Ovary (tissue), 9 donors: ENCODE results near the gene APEH. TPM values are rescaled to one million over a fixed set of nuclear protein-coding genes. Genes with fewer than 3 reads are reported as not detected.

Source experiments
- DNase-seq, 5 donors: peaks; one replicate each; pipeline ENCODE4 v3.0.0-alpha.2; 2019 to 2020
- H3K27ac ChIP-seq, 2 donors: fragments of 200-600 bp; one replicate each; pipeline versions ENCODE4 v1.5.1 to v1.8.0; 2019 to 2022
- H3K27me3 ChIP-seq: fragments of 200-600 bp; one replicate; pipeline ENCODE4 v1.8.0; 2022
- H3K36me3 ChIP-seq: fragments of 200-600 bp; sonication (generic); one replicate; pipeline ENCODE4 v1.5.1; 2019
- H3K4me1 ChIP-seq: one replicate; pipeline ENCODE4 v1.8.1; 2013; ENCODE audit warnings: mild to moderate bottlenecking, moderate library complexity; ENCODE audit not compliant: insufficient read depth
- H3K4me3 ChIP-seq: fragments of 200-600 bp; sonication (generic); one replicate; pipeline ENCODE4 v1.5.1; 2017
- H3K9me3 ChIP-seq, 2 donors: fragments of 200-600 bp in 1 of 2; sonication (generic) in 1 of 2; one replicate each; pipeline versions ENCODE4 v1.5.1 to v1.8.1; 2013 to 2019; ENCODE audit warnings: mild to moderate bottlenecking in 1 of 2, moderate library complexity in 1 of 2
- EP300 ChIP-seq: sonication (generic); formaldehyde crosslinking; IDR thresholded peaks from one replicate; pipeline ENCODE4 v1.6.1; 2017; ENCODE audit warnings: antibody characterized with exemption
- POLR2A ChIP-seq: fragments of 450-650 bp; IDR thresholded peaks from one replicate; pipeline ENCODE4 v1.6.1; 2017; ENCODE audit warnings: antibody characterized with exemption, mild to moderate bottlenecking, moderate library complexity
- WGBS, 3 donors: extraction: QIAGEN DNeasy Blood & Tissue Kit in 1 of 3; methylation state at CpG; one replicate each; pipeline versions ENCODE4 v1.1.5 to v1.1.7; 2013 to 2017; 5-methylcytosine and 5-hydroxymethylcytosine counted together
- intact Hi-C, 4 donors: fragments of 100-400 bp; cut with DNase I; formaldehyde crosslinking; loops; one replicate each; pipeline versions ENCODE4 v1.11.0 to v1.15.1; 2022 to 2023
- polyA plus RNA-seq, 2 donors: library from polyadenylated mRNA; stranded (reverse); fragments of 200-250 nt in 1 of 2; fragments of 350-450 nt in 1 of 2; fragmentation: Illumina TruSeq in 1 of 2; extraction: RNeasy Lipid Tissue Mini Kit (QIAGEN cat#74804) in 1 of 2; gene quantifications; one replicate each; pipeline ENCODE4 v1.2.3, GENCODE V29; 2013 to 2014
- total RNA-seq, 7 donors: library from RNA; depleted of rRNA in 2 of 7; stranded (reverse); fragments of >200 nt in 2 of 7; fragmentation: NEBNext Ultra II Directional in 3 of 7; extraction: Animal tissue kit (Norgen Biotek cat#: 25700) in 3 of 7; gene quantifications; one replicate each; pipeline versions ENCODE4 v1.1.0 to v1.2.4, GENCODE V29; 2016 to 2023
- TF ChIP-seq, protein P1 (sequence below), 3 donors: fragments of 450-650 bp in 2 of 3; fragments of 200-600 bp in 1 of 3; IDR thresholded peaks; one replicate each; pipeline versions ENCODE4 v1.5.1 to v1.8.0; 2016 to 2022; ENCODE audit warnings: antibody characterized with exemption in 3 of 3, mild to moderate bottlenecking in 1 of 3
- donor health status: DM: no; HTN: no; CAD: no; lungs with moderate emphysema.
- donor health status: DM: no; HTN: no; CAD: no.
- donor health status: Bipolar disorder and iron deficiency.
- donor health status: DM: yes; HTN: yes; CAD: no.
- donor health status: DM: no; HTN: no; CAD: no.
- donor health status: DM: yes; HTN: yes; CAD: no.

The APEH gene
- total and polyA plus RNA-seq, 9 donors, result 33.7 to 90.9 (median 60.6) TPM

DNA sequence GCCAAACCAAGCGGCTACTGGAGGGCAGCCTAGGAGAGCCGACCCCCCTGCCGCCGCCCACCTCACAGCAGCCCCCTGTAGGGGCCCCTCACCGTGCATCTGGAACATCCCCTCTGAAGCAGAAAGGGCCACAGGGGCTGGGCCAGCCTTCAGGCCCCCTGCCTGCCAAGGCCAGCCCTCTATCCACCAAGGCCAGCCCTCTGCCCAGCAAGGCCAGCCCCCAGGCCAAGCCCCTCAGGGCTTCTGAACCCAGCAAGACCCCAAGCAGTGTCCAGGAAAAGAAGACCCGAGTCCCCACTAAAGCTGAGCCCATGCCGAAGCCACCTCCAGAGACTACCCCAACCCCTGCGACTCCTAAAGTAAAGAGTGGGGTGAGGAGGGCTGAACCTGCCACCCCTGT, 23.5 kb upstream of the APEH start:
- H3K4me1 ChIP-seq, result no peaks in the 10 kb centered on the region
- 68 to 70% (median 69%) methylated on average over 8 of the region's 8 CpGs for WGBS, 3 donors
- intact Hi-C loops, result no loop called here
- TF ChIP-seq POLR2A (no peak), EP300 (no peak)
- TF ChIP-seq, protein P1, sequence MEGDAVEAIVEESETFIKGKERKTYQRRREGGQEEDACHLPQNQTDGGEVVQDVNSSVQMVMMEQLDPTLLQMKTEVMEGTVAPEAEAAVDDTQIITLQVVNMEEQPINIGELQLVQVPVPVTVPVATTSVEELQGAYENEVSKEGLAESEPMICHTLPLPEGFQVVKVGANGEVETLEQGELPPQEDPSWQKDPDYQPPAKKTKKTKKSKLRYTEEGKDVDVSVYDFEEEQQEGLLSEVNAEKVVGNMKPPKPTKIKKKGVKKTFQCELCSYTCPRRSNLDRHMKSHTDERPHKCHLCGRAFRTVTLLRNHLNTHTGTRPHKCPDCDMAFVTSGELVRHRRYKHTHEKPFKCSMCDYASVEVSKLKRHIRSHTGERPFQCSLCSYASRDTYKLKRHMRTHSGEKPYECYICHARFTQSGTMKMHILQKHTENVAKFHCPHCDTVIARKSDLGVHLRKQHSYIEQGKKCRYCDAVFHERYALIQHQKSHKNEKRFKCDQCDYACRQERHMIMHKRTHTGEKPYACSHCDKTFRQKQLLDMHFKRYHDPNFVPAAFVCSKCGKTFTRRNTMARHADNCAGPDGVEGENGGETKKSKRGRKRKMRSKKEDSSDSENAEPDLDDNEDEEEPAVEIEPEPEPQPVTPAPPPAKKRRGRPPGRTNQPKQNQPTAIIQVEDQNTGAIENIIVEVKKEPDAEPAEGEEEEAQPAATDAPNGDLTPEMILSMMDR (IDR thresholded peaks at IDR 0.05), result no peak
- no peak overlapping the region for H3K4me3 ChIP-seq
- no peaks in the 10 kb centered on the region for H3K36me3 ChIP-seq
- H3K9me3 ChIP-seq, result no peaks in the 10 kb centered on the region
- DNase-seq, result no peak
- no peak overlapping the region for H3K27ac ChIP-seq
- no peaks in the 10 kb centered on the region for H3K27me3 ChIP-seq

DNA sequence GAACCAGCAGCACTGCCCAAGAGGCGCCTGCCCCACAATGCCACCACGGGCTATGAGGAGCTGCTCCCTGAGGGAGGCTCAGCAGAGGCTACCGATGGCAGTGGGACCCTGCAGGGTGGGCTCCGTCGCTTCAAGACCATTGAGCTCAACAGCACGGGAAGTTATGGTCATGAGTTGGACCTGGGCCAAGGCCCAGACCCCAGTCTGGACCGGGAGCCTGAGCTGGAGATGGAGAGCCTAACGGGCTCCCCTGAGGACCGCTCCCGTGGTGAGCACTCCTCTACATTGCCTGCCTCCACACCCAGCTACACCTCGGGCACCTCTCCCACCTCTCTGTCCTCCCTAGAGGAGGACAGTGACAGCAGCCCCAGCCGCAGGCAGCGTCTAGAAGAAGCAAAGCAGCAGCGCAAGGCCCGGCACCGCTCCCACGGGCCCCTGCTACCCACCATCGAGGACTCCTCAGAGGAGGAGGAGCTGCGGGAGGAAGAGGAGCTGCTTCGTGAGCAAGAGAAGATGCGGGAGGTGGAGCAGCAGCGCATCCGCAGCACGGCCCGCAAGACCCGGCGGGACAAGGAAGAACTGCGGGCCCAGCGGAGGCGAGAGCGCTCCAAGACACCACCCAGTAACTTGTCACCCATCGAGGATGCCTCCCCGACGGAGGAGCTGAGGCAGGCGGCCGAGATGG, 21.8 kb upstream of the APEH start:
- intact Hi-C loops, result no loop called here
- no peak overlapping the region for H3K4me3 ChIP-seq

GRCh38 chr3:49652903-49653415, 21.2 kb upstream of the APEH start:
- 83 to 86% (median 84%) methylated on average over 21 of the region's 21 CpGs for WGBS, 3 donors
- TF ChIP-seq, protein P1 (IDR thresholded peaks at IDR 0.05), result no peak
- no peak for TF ChIP-seq EP300
- TF ChIP-seq POLR2A, result no peak
- no peak overlapping the region for H3K27ac ChIP-seq
- intact Hi-C loops, result no loop called here
- H3K4me3 ChIP-seq, result no peak overlapping the region
- no peaks in the 10 kb centered on the region for H3K36me3 ChIP-seq
- H3K9me3 ChIP-seq, result no peaks in the 10 kb centered on the region
- no peaks in the 10 kb centered on the region for H3K4me1 ChIP-seq
- H3K27me3 ChIP-seq, result no peaks in the 10 kb centered on the region
- DNase-seq, result peak in 1 of 5 donors; percentile 26

More for the DNA sequence above, 21.8 kb upstream of the APEH start:
- TF ChIP-seq, protein P1 (IDR thresholded peaks at IDR 0.05), result no peak
- TF ChIP-seq EP300 (no peak), POLR2A (no peak)
- H3K36me3 ChIP-seq, result no peaks in the 10 kb centered on the region
- WGBS, 3 donors, result 86 to 88% (median 87%) methylated on average over 35 to 36 of the region's 36 CpGs
- no peak overlapping the region for H3K27ac ChIP-seq
- H3K27me3 ChIP-seq, result no peaks in the 10 kb centered on the region
- no peaks in the 10 kb centered on the region for H3K4me1 ChIP-seq
- no peaks in the 10 kb centered on the region for H3K9me3 ChIP-seq
- peak in 1 of 5 donors; percentile 29 for DNase-seq

- Histone ChIP-seq H3K9me3 (no peaks in the 10 kb centered on the region), H3K4me3 (no peak overlapping the region), H3K27ac (no peak overlapping the region), H3K4me1 (no peaks in the 10 kb centered on the region), H3K36me3 (no peaks in the 10 kb centered on the region), H3K27me3 (no peaks in the 10 kb centered on the region)
- 54 to 59% (median 58%) methylated on average over 8 of the region's 8 CpGs for WGBS, 3 donors
- no peak for DNase-seq
- no peak for TF ChIP-seq EP300
- intact Hi-C loops, result no loop called here
These were observed 20.5 kb upstream of the APEH start for GRCh38 chr3:49653621-49654020.

GRCh38 chr3:49654176-49654825, 19.9 kb upstream of the APEH start:
- Histone ChIP-seq H3K27me3 (no peaks in the 10 kb centered on the region), H3K9me3 (no peaks in the 10 kb centered on the region), H3K36me3 (no peaks in the 10 kb centered on the region), H3K4me1 (no peaks in the 10 kb centered on the region), H3K27ac (no peak overlapping the region), H3K4me3 (no peak overlapping the region)
- WGBS, 3 donors, result 88 to 93% (median 91%) methylated on average over 17 of the region's 17 CpGs
- intact Hi-C loops, result no loop called here
- TF ChIP-seq POLR2A (no peak), EP300 (no peak)
- TF ChIP-seq, protein P1 (IDR thresholded peaks at IDR 0.05), result no peak
- no peak for DNase-seq
